Measurements from ENCODE around the gene WDR83. TPM values are rescaled to one million over a fixed set of nuclear protein-coding genes. Genes with fewer than 3 reads are reported as not detected.

The WDR83 gene, protein sequence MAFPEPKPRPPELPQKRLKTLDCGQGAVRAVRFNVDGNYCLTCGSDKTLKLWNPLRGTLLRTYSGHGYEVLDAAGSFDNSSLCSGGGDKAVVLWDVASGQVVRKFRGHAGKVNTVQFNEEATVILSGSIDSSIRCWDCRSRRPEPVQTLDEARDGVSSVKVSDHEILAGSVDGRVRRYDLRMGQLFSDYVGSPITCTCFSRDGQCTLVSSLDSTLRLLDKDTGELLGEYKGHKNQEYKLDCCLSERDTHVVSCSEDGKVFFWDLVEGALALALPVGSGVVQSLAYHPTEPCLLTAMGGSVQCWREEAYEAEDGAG
- total RNA-seq = 9.9 and 11.3 TPM in 2 replicates

GRCh38 chr19:12666265-12667048 is at the start of gene WDR83, which contains the start of gene MAN2B1:
WDR83 (plus strand) TSS chr19:12666807; CDS start chr19:12669791, 2,984 bp downstream.
MAN2B1 (minus strand) TSS chr19:12666742; CDS start chr19:12666701, 41 bp downstream.

GRCh38 chr19:12681074-12681987 is 14.7 kb downstream of the WDR83 start, which contains the start of gene DHPS:
DHPS (minus strand) TSS chr19:12681880; CDS start chr19:12681766, 114 bp downstream.

GRCh38 chr19:12687496-12688196 is 21.0 kb downstream of the WDR83 start, which contains the start of gene GNG14:
GNG14 (plus strand) TSS chr19:12687998; CDS start chr19:12688049, 51 bp downstream.

DNA sequence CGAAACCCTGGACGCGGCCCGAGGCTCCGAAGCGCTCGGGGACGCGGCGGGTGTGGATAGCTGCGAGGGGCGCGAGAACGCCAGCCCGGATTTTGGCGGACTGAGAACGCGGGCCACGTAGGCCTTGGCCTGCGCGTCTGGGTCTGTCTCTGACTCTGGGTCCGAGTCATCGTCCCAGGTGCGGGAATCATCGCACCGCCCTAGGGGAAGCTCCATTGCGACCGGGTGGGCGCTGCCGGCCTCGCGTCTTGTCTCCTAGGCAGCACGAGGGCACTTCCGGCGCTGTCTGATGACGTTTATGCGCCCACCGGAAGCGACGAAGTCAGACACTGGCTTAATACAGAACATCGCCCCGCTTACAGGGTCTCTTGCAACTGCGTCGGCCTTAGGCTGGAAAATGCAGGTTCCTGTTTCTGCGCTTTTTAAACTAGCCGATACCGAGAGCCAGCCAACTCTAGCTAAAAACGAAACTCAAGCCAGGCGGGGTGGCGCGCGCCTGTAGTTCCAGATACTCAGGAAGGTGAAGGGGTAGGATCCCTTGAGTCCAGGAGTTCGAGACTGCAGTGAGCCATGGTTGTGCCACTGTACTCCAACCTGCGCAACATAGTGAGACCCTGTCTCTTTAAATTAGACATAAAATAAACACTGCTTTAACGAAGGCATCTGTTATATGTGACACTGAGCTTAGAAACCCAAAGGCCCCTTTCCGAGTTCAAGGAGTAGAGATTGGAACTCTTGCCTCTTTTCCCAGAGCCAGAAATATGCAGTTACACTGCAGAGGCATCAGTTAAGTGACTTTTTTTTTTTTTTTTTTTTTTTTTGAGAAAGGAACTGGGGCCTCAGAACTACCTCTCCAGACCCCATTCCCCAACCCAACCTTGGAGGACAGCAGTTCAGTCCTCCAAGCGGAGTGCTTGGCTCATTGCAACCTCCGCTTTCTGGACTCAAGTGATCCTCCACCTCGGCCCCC is 30.0 kb downstream of the WDR83 start, which contains the start of gene FBXW9:
Gene FBXW9, minus strand, starts transcription at position 266 of the 970 bp plus-strand sequence. Its CDS starts 50 bp downstream, at position 216.

GRCh38 chr19:12723641-12724426 is 57.2 kb downstream of the WDR83 start, which contains the start of gene TNPO2:
TNPO2 (minus strand) TSS chr19:12723932; CDS start chr19:12720977, 2,955 bp downstream.

Other genes starting within 250 kb of the WDR83 start
- 3.7 and 3.8 TPM in 2 replicates for gene ZNF443, start 225.8 kb upstream of the WDR83 start, total RNA-seq
- gene ZNF709, start 182.0 kb upstream of the WDR83 start, total RNA-seq = 3.1 and 5.9 TPM in 2 replicates
- gene ZNF564, start 115.3 kb upstream of the WDR83 start, total RNA-seq = 8.6 and 11.6 TPM in 2 replicates
- gene ZNF490, start 56.0 kb upstream of the WDR83 start, total RNA-seq = 7.3 and 10.9 TPM in 2 replicates
- gene ZNF791, start 55.9 kb upstream of the WDR83 start, total RNA-seq = 15.9 and 17.5 TPM in 2 replicates
- 13.8 and 32.4 TPM in 2 replicates for gene MAN2B1, start 65 bp upstream of the WDR83 start, total RNA-seq
- 58.6 and 74.8 TPM in 2 replicates for gene DHPS, start 15.1 kb downstream of the WDR83 start, total RNA-seq
- not detected in 2 replicates for gene GNG14, start 21.2 kb downstream of the WDR83 start, total RNA-seq
- 3.7 and 7.9 TPM in 2 replicates for gene FBXW9, start 29.8 kb downstream of the WDR83 start, total RNA-seq
- 27.0 and 27.1 TPM in 2 replicates for gene TNPO2, start 57.1 kb downstream of the WDR83 start, total RNA-seq
- 121 and 222 TPM in 2 replicates for gene TRIR, start 67.9 kb downstream of the WDR83 start, total RNA-seq
- gene GET3, start 70.7 kb downstream of the WDR83 start, total RNA-seq = 79.8 and 154 TPM in 2 replicates
- gene BEST2, start 85.0 kb downstream of the WDR83 start, total RNA-seq = not detected in 2 replicates
- gene HOOK2, start 108.7 kb downstream of the WDR83 start, total RNA-seq = 11.1 and 18.3 TPM in 2 replicates
- gene JUNB, start 124.7 kb downstream of the WDR83 start, total RNA-seq = 78.2 and 101 TPM in 2 replicates
- 184 and 196 TPM in 2 replicates for gene PRDX2, start 135.0 kb downstream of the WDR83 start, total RNA-seq
- not detected in 2 replicates for gene THSD8, start 135.3 kb downstream of the WDR83 start, total RNA-seq
- 10.1 and 78.6 TPM in 2 replicates for gene RNASEH2A, start 139.8 kb downstream of the WDR83 start, total RNA-seq
- not detected in 2 replicates for gene RTBDN, start 167.8 kb downstream of the WDR83 start, total RNA-seq
- gene MAST1, start 171.7 kb downstream of the WDR83 start, total RNA-seq = 3.4 TPM in 1 of 2 replicates, not detected in the other
- gene DNASE2, start 214.6 kb downstream of the WDR83 start, total RNA-seq = 7.9 and 28.8 TPM in 2 replicates
- gene KLF1, start 220.4 kb downstream of the WDR83 start, total RNA-seq = not detected in 2 replicates
- 30.4 and 48.3 TPM in 2 replicates for gene GCDH, start 224.4 kb downstream of the WDR83 start, total RNA-seq

Data from regular cardiac myocyte (primary cell).